RWPE2 (cell line): ENCODE data around the gene TJAP1.

Experiments used
- ATAC-seq: fragments of 200-7000 bp; cut with Tn5 transposase; 3 replicates; pipeline ENCODE4 v1.9.1; 2021; ENCODE audit warnings: low read depth
- DNase-seq: peaks from one replicate; pipeline ENCODE4 v3.0.0-alpha.2; 2020; ENCODE audit warnings: low spot score
- H3K27ac ChIP-seq: fragments of 450-650 bp; 2 replicates; pipeline ENCODE4 v1.5.1; 2017; ENCODE audit warnings: mild to moderate bottlenecking; ENCODE audit not compliant: poor library complexity, severe bottlenecking
- H3K27me3 ChIP-seq: fragments of 250-450 bp; sonication (Bioruptor Pico); 2 replicates; pipeline ENCODE4 v1.5.1; 2021; ENCODE audit warnings: mild to moderate bottlenecking, moderate library complexity; ENCODE audit not compliant: insufficient read depth, poor library complexity, severe bottlenecking
- H3K36me3 ChIP-seq: fragments of 250-450 bp; sonication (Bioruptor Pico); 2 replicates; pipeline ENCODE4 v1.5.1; 2020; ENCODE audit warnings: low read depth, mild to moderate bottlenecking, moderate library complexity
- H3K4me1 ChIP-seq: fragments of 250-450 bp; sonication (Bioruptor Pico); 2 replicates; pipeline ENCODE4 v1.5.1; 2021; ENCODE audit warnings: mild to moderate bottlenecking, moderate library complexity; ENCODE audit not compliant: insufficient read depth, poor library complexity, severe bottlenecking
- H3K4me3 ChIP-seq: fragments of 250-450 bp; sonication (Bioruptor Pico); 2 replicates; pipeline ENCODE4 v1.5.1; 2021; ENCODE audit warnings: mild to moderate bottlenecking, moderate library complexity; ENCODE audit not compliant: severe bottlenecking
- H3K9me3 ChIP-seq: fragments of 250-450 bp; sonication (Bioruptor Pico); 2 replicates; pipeline ENCODE4 v1.5.1; 2021; ENCODE audit warnings: mild to moderate bottlenecking, moderate library complexity; ENCODE audit not compliant: severe bottlenecking
- TF ChIP-seq, protein P1 (sequence below): fragments of 450-650 bp; IDR thresholded peaks from one replicate; pipeline ENCODE4 v1.5.1; 2017; ENCODE audit warnings: mild to moderate bottlenecking, moderate library complexity; ENCODE audit not compliant: poor library complexity, severe bottlenecking

TJAP1 gene

DNA sequence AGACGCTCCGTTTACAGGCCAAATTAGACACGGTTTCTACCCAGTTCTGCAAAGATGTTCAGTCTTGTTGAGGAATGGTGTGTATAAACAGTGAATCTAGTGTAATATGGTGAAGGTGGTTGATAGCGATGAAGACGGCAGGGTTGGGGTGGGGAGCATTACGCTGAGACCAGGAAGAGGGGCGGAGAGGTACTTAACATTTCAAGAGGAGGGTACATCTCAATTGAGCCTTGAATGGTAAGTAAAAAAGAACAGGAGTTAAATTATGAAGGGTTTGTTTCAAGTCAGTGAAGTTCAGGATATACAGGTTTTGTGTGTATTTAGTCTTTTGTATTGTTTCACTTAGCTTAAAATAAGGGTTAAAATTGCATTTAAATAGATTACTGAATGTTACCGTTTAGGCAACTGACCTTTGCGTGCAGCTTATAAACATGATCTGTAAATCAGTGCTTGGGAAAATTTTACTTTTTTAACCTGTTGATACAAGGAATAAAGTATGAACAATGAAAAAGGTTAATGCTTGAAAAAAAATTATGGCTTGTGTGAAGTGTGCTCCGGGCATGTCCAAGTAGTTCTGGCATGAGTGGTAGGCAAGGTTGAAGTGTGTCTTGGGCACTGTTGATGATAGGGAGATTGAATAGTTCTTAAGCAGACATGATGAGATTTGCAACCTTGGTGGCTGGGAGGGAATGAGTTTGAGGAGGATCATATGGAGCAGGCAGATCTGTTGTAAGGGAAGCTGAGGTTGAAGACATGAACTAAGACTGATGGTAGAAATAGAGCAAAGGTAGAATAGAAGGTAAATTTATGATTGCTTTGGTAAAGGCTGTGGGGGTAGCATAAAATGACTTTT, 40.4 kb downstream of the TJAP1 start:
- Histone ChIP-seq H3K9me3 (no peaks in the 10 kb centered on the region), H3K27me3 (no peaks in the 10 kb centered on the region), H3K4me3 (peak overlapping the region; percentile 79), H3K36me3 (peaks cover 67% of the 10 kb centered on the region), H3K27ac (peak overlapping the region; percentile 43), H3K4me1 (no peaks in the 10 kb centered on the region)
- no peak for ATAC-seq
- TF ChIP-seq, protein P1, sequence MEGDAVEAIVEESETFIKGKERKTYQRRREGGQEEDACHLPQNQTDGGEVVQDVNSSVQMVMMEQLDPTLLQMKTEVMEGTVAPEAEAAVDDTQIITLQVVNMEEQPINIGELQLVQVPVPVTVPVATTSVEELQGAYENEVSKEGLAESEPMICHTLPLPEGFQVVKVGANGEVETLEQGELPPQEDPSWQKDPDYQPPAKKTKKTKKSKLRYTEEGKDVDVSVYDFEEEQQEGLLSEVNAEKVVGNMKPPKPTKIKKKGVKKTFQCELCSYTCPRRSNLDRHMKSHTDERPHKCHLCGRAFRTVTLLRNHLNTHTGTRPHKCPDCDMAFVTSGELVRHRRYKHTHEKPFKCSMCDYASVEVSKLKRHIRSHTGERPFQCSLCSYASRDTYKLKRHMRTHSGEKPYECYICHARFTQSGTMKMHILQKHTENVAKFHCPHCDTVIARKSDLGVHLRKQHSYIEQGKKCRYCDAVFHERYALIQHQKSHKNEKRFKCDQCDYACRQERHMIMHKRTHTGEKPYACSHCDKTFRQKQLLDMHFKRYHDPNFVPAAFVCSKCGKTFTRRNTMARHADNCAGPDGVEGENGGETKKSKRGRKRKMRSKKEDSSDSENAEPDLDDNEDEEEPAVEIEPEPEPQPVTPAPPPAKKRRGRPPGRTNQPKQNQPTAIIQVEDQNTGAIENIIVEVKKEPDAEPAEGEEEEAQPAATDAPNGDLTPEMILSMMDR: no peak
- DNase-seq: no peak

DNA sequence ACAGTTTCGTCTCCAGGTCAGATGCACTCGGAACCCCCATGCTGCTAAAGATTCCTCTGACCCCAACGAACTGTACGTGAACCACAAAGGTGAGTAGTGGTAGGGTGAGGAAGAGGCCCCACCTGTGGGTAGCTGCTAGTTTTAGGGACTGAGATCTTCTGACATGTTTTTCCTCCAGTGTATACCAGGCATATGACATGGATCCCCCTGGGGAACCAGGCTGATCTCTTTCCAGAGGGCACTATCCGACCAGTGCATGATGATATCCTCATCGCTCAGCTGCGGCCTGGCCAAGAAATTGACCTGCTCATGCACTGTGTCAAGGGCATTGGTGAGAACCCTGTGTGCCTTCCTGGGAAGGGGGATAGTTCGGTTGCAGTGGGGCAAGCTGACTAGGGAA, 42.7 kb downstream of the TJAP1 start:
- no peaks in the 10 kb centered on the region for H3K4me1 ChIP-seq
- no peak overlapping the region for H3K27ac ChIP-seq
- H3K27me3 ChIP-seq: no peaks in the 10 kb centered on the region
- ATAC-seq (no peak), DNase-seq (no peak)
- no peak overlapping the region for H3K4me3 ChIP-seq
- TF ChIP-seq, protein P1: no peak
- H3K9me3 ChIP-seq: no peaks in the 10 kb centered on the region
- H3K36me3 ChIP-seq: peaks cover 71% of the 10 kb centered on the region

DNA sequence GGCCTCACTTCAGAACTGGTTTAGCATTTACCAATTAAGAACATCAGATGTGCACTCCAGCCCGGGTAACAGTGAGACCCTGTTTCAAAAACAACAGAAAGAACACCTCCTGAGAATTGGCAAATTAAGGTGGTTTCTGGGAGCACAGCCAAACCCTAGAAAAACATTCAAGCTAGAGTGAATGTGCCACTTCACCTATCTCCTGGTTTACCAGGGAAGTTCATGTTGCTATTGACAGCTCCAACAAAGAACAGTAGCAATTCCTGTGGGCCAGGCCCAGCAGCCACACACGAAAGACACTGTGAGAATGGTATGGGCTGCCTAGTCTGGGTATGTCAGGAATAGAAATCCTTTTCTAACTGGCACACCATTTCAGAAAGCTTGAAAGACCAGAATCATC, 44.5 kb downstream of the TJAP1 start:
- Histone ChIP-seq H3K9me3 (no peaks in the 10 kb centered on the region), H3K4me3 (no peak overlapping the region), H3K36me3 (peaks cover 82% of the 10 kb centered on the region), H3K4me1 (no peaks in the 10 kb centered on the region), H3K27me3 (no peaks in the 10 kb centered on the region), H3K27ac (no peak overlapping the region)
- DNase-seq (no peak), ATAC-seq (no peak)
- TF ChIP-seq, protein P1: no peak

DNA sequence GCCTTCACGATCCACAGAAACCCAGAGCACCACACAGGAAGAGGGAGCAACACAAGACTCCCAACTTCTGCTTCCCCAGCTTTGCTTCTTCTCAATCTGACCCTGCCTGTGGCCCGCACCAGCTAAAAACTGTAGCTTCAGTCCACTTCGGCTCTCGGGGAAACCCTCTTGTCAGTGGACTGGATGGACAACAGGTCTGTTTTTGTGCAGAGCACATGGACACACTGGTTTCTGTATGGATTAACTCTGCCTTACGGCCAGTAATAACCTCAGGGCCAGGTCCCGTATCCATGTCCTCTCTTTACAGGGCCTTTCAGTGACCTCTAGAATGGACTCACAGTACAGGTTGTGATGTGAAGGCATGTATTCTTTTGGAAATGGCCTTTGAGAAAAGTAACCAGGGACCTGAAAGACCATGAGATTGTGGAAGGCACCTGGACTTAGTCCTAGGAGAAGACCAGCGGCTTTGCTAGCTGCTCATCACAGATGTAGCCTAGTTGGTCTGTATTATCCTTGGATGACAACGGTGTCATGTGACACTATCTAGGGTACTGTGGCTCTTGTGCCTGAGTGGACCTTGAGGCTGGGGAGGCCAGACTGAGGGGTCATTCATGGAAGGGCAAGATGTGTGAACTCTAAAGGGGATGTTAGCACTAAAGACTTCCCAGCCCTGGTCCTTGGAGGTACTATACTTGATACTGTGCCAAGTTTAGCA, 45.3 kb downstream of the TJAP1 start:
- Histone ChIP-seq H3K27me3 (no peaks in the 10 kb centered on the region), H3K36me3 (peaks cover 90% of the 10 kb centered on the region), H3K9me3 (no peaks in the 10 kb centered on the region), H3K4me1 (no peaks in the 10 kb centered on the region), H3K4me3 (no peak overlapping the region), H3K27ac (no peak overlapping the region)
- TF ChIP-seq, protein P1: no peak
- ATAC-seq (no peak), DNase-seq (no peak)
